MCF 10A (cell line): ENCODE measurements around the gene GMCL2. TPM values are rescaled to one million over a fixed set of nuclear protein-coding genes. Genes with fewer than 3 reads are reported as not detected.
A peak's percentile ranks its signal among the peaks of the same experiment; 100 is the strongest.

Experiments
- BruUV-seq: library from RNA; stranded (reverse); fragments of 400-500 nt; replicated peaks from 2 replicates; lab custom pipeline; 2021; lab: Mats Ljungman, UMichigan
- CTCF ChIA-PET: fragments of 300-600 bp; sonication (Branson Sonifier 250); formaldehyde crosslinking; extraction: SDS; loops from one replicate; lab custom pipeline; 2021; ENCODE audit warnings: antibody characterized with exemption, inconsistent platforms; lab: Yijun Ruan, JAX
- POLR2A ChIA-PET: fragments of 300-600, 350-650 bp; sonication (Branson Sonifier 250); formaldehyde crosslinking; extraction: SDS; loops from one replicate; lab custom pipeline; 2020; ENCODE audit warnings: antibody characterized with exemption, inconsistent platforms; lab: Yijun Ruan, JAX
- DNase-seq: peaks from one replicate; pipeline ENCODE4 v3.0.0-alpha.2; 2018; ENCODE audit not compliant: unreplicated experiment
- H3K27ac Mint-ChIP-seq: one replicate; pipeline ENCODE4 v1.8.0; 2022; ENCODE audit warnings: mild to moderate bottlenecking, low read depth, mixed read lengths; ENCODE audit not compliant: unreplicated experiment
- H3K27me3 Mint-ChIP-seq: one replicate; pipeline ENCODE4 v1.8.0; 2022; ENCODE audit warnings: mixed read lengths; ENCODE audit not compliant: insufficient read depth, unreplicated experiment
- H3K36me3 Mint-ChIP-seq: one replicate; pipeline ENCODE4 v1.8.0; 2022; ENCODE audit warnings: mild to moderate bottlenecking, moderate library complexity, mixed read lengths; ENCODE audit not compliant: insufficient read depth, unreplicated experiment
- H3K4me1 Mint-ChIP-seq: one replicate; pipeline ENCODE4 v1.8.0; 2022; ENCODE audit warnings: mixed read lengths; ENCODE audit not compliant: insufficient read depth, unreplicated experiment
- H3K4me3 Mint-ChIP-seq: one replicate; pipeline ENCODE4 v1.8.0; 2022; ENCODE audit warnings: mild to moderate bottlenecking, moderate library complexity, mixed read lengths; ENCODE audit not compliant: unreplicated experiment
- H3K9me3 Mint-ChIP-seq: one replicate; pipeline ENCODE4 v1.8.0; 2022; ENCODE audit warnings: mixed read lengths; ENCODE audit not compliant: unreplicated experiment
- intact Hi-C: fragments of 100-400 bp; cut with micrococcal nuclease; formaldehyde crosslinking; loops from 2 replicates; pipeline ENCODE4 v1.14.1; 2022
- total RNA-seq: library from RNA; stranded (reverse); gene quantifications from 2 replicates; pipeline ENCODE4 v1.2.3, GENCODE V29; 2022
- TF ChIP-seq, protein P1 (sequence below): fragments of 200-600 bp; IDR thresholded peaks from one replicate; pipeline ENCODE4 v1.8.0; 2022; ENCODE audit warnings: antibody characterized with exemption, mild to moderate bottlenecking; ENCODE audit not compliant: unreplicated experiment

Gene GMCL2
- total RNA-seq, 1 experiment from 2014 or later: not detected

DNA sequence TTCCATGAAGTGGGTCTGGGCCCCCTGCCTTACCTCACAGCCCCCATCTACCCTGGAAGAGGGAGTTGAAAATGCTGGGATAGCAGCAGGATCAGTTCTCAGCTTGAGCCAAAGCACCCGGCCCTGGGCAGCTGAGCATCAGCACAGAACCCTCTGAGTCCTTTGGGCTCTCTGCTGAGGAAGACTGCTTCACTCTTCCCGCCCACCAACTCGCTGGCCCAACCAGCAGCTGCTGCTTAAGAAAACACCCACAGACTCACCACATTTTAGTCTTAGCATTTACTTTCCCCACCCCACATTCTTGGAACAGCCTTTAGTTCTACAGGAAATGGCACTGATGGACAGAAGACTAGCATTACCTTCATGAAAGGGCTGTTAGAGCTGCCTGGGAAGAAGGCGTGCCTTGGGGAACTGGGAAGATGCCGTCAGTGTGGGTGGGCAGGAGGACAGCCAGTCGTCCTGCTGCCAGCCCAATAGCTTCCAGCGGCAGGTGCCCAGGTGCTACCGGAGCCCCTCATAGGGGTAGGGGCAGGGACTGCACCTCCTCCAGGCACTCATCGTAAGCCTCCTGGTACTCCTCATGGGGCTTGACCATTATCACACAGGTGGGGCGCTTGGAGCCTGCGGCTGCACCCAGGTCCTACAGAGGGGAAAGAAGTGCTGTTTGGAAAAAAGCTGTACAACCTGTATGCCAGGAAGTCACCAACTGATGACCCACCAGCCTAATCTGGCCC is 37.8 kb downstream of the GMCL2 start:
- ChIA-PET CTCF (interaction anchor here (0.6 to 12.4 kb wide), 6 partner anchors 14 to 74 kb away, joined by 3 to 286 read pairs (median 5); partner anchors contain the start of gene RMND5B), POLR2A (interaction anchor here (0.6 to 9.3 kb wide), 3 partner anchors 10 to 72 kb away, joined by 3 to 123 read pairs (median 3); no protein-coding TSS in a partner anchor)
- Mint-ChIP-seq H3K27me3 (no peaks in the 10 kb centered on the region), H3K9me3 (no peaks in the 10 kb centered on the region), H3K27ac (peak overlapping the region; percentile 11), H3K4me1 (peaks cover 31% of the 10 kb centered on the region), H3K36me3 (peaks cover 83% of the 10 kb centered on the region), H3K4me3 (no peak overlapping the region)
- DNase-seq: no peak
- intact Hi-C loops: no loop called here
- BruUV-seq: no TSS peak
- TF ChIP-seq, protein P1, sequence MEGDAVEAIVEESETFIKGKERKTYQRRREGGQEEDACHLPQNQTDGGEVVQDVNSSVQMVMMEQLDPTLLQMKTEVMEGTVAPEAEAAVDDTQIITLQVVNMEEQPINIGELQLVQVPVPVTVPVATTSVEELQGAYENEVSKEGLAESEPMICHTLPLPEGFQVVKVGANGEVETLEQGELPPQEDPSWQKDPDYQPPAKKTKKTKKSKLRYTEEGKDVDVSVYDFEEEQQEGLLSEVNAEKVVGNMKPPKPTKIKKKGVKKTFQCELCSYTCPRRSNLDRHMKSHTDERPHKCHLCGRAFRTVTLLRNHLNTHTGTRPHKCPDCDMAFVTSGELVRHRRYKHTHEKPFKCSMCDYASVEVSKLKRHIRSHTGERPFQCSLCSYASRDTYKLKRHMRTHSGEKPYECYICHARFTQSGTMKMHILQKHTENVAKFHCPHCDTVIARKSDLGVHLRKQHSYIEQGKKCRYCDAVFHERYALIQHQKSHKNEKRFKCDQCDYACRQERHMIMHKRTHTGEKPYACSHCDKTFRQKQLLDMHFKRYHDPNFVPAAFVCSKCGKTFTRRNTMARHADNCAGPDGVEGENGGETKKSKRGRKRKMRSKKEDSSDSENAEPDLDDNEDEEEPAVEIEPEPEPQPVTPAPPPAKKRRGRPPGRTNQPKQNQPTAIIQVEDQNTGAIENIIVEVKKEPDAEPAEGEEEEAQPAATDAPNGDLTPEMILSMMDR: no peak

DNA sequence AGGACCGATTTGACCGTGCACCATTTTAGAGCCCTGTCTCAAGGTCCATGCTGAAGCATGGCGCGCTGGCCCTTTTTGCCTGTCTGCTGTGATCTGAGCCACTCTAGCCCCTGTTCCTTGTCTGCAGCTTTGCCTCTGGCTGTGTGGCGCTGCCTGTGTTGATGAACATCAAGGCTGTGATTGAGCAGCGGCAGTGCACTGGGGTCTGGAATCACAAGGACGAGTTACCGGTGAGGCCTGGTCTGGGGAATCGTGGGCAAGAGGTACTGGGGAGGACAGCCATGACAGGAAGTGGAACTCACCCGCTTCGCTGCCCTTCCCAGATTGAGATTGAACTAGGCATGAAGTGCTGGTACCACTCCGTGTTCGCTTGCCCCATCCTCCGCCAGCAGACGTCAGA is 39.8 kb downstream of the GMCL2 start:
- Mint-ChIP-seq H3K27ac (no peak overlapping the region), H3K9me3 (no peaks in the 10 kb centered on the region), H3K4me3 (no peak overlapping the region), H3K4me1 (peaks cover 28% of the 10 kb centered on the region), H3K27me3 (no peaks in the 10 kb centered on the region), H3K36me3 (peaks cover 87% of the 10 kb centered on the region)
- TF ChIP-seq, protein P1: no peak
- DNase-seq: no peak
- intact Hi-C loops: no loop called here
- POLR2A ChIA-PET: interaction anchor here (1.8 to 9.3 kb wide), 2 partner anchors 59 to 70 kb away, joined by 10 to 123 read pairs; no protein-coding TSS in a partner anchor
- BruUV-seq: no TSS peak
- CTCF ChIA-PET: interaction anchor here (1.6 to 12.4 kb wide), 3 partner anchors 13 to 72 kb away, joined by 3 to 286 read pairs (median 101); partner anchors contain the start of gene RMND5B

DNA sequence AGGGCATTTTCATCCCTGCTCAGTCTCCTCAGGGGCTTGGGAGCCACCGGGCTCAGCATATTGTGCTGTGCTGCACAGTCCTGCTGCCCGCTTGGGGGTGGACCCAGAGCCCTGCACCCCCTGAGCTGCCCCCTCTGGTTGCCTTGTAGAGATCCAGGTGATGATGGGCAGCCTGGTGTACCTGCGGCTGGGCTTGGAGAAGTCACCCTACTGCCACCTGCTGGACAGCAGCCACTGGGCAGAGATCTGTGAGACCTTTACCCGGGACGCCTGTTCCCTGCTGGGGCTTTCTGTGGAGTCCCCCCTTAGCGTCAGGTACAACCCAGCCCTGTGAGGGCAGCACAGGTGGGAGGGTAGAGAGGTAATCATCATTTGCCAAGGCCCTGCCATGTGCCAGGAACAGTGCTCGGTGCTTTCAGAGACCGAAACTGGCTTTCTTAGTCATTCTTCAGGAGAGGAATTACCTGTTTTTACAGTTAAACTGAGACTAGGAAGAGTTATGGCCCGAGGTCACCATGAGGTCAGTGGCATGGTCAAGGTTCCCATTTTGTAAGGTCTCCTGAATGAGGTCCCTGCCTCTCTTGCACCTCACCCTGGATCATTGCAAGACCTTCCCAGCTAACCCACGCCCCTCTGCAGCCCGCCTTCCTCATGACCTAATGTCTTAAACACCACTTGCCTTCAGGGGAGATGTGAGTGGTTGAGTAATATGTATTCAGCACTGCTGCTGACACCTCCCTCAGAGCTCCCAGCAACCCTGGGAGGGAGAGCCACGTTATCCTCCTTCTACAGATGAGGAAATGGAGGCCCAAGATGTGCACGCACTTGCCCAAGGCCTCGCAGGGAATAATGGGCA is 41.0 kb downstream of the GMCL2 start:
- ChIA-PET CTCF (interaction anchor here (0.6 to 12.4 kb wide), 18 partner anchors 9 to 108 kb away, joined by 3 to 286 read pairs (median 3); partner anchors contain the start of genes NHP2 and RMND5B), POLR2A (interaction anchor here (0.6 to 9.3 kb wide), 12 partner anchors 8 to 1413 kb away, joined by 3 to 123 read pairs (median 4); partner anchors contain the start of gene RMND5B)
- Mint-ChIP-seq H3K9me3 (no peaks in the 10 kb centered on the region), H3K27ac (peak overlapping the region; percentile 37), H3K4me3 (no peak overlapping the region), H3K36me3 (peaks cover 91% of the 10 kb centered on the region), H3K27me3 (no peaks in the 10 kb centered on the region), H3K4me1 (peaks cover 24% of the 10 kb centered on the region)
- peak; percentile 85 for DNase-seq
- TF ChIP-seq, protein P1: peak; percentile 93
- intact Hi-C loops: loop anchor here (1.0 kb wide), 1 partner anchor 70 kb away; no protein-coding TSS in a partner anchor
- no TSS peak for BruUV-seq
